ENCODE results near the gene SYT8.
"Not testable (repeated sequence)": the region's sequence is repeated elsewhere in the genome, so short reads cannot be mapped to it uniquely, and the experiment has no call there.

SYT8 gene, protein sequence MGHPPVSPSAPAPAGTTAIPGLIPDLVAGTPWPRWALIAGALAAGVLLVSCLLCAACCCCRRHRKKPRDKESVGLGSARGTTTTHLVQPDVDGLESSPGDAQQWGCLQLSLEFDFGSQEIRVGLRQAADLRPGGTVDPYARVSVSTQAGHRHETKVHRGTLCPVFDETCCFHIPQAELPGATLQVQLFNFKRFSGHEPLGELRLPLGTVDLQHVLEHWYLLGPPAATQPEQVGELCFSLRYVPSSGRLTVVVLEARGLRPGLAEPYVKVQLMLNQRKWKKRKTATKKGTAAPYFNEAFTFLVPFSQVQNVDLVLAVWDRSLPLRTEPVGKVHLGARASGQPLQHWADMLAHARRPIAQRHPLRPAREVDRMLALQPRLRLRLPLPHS

DNA sequence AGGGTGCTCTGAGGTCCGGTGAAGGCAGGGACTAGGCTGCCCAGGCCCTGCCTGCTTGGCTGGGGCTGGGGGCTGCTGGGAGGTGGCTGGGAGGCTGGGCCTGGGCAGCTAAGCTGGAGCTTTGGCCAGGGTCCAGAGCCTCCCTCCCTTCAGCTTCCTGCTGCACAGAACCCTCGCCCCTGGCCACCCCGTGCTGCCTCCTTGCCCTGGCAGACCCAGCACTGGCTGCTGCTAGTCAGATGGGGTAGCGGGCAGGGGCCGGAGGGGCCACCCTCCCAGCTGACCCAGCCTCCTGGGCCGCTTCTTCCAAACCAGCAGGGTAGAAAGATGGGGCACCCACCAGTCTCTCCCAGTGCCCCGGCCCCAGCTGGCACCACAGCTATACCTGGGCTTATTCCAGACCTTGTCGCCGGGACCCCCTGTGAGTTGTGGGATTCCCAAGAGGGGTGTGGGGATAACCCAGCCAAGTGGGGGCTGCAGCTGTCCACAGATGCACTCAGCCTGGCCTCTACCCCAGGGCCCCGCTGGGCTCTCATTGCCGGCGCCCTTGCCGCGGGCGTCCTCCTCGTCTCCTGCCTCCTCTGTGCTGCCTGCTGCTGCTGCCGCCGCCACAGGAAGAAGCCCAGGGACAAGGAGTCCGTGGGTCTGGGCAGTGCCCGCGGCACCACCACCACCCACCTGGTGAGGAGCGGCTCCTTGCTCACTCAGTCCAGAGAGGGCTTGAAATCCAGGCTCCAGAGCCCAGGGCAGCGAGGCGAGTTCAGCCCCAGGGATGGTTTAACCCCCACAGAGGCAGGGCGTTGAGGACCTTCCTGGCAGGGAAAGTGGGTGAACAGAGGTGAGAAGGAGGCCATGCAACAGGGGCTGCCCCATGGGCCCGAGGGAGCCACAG is at the start of gene SYT8:
Gene SYT8, plus strand, starts transcription at position 212 of the 892 bp plus-strand sequence. Its CDS starts 116 bp downstream, at position 328.
- DNase-seq (ENCODE audit: low spot score) = no peak

DNA sequence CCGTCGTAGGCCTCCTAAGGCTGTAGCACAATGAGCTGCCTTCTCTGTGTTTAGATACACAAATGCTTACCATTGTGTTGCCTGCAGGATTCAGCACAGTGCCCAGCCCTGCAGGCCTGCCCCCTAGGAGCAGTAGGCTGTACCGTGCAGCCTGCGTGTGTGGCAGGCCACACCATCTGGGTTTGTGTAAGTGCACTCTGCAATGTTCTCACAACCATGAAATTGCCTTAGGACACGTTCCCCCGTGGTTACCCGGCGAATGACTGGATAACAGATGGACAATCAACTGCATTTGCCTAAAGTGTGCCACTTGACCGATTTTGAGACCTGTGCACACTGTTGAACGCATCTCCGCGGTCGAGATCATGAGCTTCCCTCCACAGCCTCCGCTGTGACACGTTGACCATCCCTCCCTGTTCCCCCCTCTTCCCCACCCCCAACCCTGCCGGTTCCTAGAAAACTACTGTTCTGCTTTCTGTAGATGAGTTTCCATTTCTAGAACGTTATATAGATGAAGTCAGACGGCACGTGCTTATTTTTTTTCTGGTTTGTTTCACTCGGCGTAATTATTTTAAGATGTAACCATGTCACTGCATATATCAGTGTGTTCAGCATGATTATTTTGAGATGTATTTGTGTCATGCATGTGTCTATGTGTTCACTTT is 48.9 kb upstream of the SYT8 start:
- no peak for DNase-seq (ENCODE audit: low spot score)

DNA sequence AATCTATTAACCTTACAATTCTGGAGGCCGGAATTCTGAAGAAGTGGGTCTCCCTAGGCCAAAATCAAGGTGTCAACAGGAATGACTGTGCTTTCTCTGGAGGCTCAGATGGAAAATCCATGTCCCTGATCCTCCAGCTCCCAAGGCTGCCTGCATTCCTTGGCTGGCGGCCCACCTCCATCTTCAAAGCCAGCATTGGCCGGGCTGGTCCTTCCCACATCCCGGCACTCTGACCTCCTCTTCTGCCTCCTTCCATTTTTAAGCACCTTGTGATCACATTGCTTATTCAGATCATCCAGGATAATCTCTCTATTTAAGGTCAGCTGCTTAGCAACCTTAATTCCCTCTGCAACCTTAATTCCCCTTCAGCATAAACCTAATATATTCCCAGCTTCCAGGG is 48.3 kb upstream of the SYT8 start:
- DNase-seq (ENCODE audit: low spot score) = no peak

DNA sequence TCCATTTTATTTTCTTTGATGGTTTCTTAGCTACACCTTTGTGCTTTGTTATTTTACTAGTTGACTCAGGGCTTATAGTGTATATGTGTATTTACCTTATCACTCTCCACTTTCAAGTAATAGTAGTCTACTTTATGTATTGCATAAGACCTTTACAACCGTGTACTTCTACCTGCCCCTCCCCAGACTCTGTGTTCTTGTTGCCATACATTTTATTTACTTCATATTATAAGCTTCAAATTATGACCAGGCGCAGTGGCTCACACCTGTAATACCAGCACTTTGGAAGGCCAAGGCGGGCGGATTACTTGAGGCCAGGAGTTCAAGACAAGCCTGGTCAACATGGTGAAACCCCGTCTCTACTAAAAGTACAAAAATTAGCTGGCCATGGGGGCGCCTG is 42.9 kb upstream of the SYT8 start:
- DNase-seq (ENCODE audit: low spot score) = no peak

DNA sequence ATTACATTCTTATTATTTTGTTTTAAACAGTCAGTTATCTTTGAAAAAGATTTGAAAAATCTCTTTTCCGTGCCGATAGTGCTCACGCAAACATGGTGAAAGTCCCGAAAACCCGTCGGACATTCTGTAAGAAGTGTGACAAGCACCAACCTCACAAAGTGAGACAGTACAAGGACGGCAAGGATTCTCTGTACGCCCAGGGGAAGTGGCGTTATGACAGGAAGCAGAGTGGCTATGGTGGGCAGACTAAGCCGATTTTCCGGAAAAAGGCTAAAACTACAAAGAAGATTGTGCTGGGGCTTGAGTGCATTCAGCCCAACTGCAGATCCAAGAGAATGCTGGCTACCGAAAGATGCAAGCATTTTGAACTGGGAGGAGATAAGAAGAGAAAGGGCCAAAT is 42.3 kb upstream of the SYT8 start:
- no peak for DNase-seq (ENCODE audit: low spot score)

DNA sequence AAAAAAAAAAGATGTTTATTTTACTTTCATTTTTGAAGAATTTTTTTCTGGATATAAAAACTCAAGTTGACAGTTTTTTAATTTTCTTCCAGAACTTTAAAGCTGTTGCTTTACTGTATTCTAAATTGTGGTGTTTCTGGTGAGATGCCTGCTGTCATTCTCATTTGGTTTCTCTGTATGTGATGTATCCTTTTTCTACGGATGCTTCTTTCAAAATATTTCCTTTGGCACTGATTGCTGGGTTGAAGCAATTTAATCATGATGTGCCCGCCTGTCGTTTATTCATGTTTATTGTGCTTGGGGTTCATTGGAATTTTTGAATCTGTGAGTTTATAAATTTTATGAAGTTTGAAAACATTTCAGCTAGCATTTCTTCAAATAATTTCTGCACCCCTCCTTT is 41.7 kb upstream of the SYT8 start:
- no peak for DNase-seq (ENCODE audit: low spot score)

DNA sequence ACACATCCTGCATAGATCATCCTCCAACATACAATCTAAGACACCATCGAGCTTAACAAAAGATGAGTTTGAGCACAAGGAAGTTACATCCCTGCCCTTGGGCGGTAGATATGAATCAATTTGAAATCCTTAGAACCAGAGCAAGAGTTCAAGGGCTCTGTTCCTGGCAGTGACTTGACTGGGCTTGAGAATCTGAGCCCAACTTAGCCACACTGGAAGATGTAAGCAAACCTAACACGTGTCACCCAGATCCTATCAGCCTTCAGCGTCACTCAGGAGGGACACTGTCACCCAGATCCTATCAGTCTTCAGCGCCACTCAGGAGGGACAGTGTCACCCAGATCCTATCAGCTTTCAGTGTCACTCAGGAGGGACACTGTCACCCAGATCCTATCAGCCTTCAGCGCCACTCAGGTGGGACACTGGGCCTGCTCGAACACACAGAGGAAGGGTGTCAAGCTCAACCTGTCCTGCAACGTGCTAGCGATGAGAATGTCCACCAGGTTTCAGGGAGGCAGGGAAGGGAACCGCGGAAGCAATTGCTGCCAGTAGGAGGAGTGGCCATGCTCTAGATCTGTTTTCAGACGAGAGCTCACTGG is 38.3 kb upstream of the SYT8 start:
- DNase-seq (ENCODE audit: low spot score) = no peak

DNA sequence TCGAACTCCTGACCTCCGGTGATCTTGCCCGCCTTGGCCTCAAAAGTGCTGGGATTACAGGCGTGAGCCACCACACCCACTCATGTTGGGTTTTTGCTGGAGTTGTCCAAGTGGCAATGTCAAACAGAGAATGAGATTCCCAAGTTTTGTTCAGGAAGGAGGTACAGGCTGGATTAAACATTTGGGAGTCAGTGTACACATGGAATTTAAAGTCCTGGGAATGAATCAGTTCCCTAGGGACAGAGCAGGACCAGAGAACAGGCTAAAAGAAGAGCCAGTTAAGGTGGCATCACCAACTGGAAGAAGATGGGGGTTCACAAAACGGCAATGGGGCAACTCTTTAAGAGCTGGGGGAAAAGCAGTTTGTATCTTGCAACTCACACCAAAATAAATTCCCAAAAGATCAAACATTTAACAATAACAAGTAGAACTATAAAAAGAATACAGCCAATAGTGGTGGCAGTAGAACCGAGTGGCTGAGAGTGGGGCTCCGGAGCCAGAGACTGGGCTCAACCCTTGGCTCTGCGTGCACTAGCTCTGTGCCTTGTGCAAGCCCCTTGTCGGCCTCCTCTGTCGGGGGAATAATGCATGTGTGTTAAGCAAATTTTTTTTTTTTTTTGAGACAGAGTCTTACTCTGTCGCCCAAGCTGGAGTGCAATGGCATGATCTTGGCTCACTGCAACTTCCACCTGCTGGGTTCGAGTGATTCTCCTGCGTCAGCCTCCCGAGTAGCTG is 37.2 kb upstream of the SYT8 start:
- no peak for DNase-seq (ENCODE audit: low spot score)

DNA sequence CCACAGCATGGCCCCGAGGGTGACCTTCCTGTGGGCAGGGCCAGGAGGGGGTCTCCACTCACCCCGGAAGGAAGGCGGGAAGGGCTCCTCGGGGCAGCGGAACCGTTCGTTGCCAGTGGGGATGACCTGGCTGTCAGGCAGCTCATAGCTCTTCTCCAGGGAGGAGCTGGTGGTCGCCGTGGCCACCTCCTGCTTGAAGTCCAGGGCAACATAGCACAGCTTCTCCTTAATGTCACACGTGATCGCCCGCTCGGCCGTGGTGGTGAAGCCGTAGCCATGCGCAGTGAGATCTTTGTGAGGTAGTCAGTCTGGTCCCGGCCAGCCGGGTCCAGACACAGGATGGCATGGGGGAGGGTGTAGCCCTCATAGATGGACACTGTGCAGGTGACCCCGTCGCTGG is 31.5 kb upstream of the SYT8 start:
- DNase-seq (ENCODE audit: low spot score) = no peak

DNA sequence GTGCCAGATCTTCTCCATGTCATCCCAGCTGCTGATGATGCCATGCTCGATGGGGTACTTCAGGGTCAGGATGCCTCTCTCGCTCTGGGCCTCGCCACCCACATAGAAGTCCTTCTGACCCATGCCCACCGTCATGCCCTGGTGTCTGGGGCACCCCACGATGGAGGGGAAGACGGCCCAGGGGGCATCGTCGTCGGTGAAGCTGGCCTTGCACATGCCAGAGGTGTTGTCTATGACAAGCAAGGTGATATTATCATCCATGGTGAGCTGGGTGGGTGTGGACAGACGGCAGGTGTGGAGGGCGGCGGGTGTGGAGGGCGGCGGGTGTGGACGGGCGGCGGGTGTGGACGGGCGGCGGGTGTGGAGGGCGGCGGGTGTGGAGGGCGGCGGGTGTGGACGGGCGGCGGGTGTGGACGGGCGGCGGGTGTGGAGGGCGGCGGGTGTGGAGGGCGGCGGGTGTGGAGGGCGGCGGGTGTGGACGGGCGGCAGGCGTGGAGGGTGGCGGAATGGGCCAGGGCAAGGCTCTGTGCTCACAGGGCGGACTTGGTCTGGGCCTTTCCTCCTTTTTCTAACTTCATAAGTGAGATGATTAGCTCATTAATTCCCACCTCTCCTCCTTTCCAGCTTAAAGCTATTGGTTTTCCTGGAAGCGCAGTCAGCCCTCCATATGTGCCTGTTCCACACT is 30.8 kb upstream of the SYT8 start:
- not testable (repeated sequence) for DNase-seq (ENCODE audit: low spot score)

DNA sequence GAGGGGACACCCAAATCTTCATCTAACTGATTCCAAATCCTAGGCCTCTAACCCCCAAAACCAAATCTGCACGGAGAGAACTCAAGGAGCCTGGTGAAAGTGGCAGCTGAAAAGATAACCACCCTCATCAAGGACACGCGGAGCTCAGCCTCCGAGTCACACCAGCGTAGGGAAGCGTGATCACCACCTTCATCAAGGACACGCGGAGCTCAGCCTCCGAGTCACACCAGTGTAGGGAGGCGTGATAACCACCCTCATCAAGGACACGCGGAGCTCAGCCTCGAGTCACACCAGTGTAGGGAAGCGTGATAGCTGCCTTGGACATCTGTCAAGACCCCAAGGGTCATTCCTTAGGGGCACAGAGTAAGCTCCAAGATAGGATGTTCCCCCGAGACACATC is 29.3 kb upstream of the SYT8 start:
- DNase-seq (ENCODE audit: low spot score) = no peak

DNA sequence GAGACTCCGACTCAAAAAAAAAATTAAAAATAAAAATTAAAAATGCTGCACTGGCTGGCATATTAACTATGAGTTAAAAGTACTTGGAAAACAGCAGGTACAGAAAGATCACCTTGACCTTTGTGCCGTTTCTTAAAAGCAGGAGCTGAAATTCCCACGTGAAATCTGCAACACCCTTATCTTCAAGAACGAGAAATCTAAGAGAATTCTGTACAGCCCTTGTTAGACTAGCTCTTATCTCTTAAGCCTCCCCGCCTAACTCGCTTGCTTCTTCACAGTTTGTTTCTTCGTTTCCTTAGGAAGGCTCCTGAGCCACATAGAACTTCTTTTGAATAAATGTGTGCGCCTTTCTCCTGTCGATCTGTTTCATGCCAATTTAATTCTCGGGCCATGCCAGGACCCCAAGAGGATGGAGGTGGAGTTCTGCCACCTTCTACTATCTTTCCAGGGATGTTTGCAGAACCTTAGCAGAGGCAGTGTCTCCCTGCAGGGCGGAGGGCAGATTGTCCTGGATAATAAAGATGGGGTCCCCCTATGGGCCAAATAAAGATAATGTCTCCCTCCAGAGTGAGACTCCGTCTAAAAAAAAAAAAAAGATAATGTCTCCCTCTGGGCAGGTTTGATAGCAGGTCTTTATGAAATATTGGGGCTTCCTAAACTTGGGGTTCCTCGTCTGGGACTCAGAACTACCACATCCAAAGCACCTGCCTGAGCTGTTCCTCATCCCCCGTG is 27.4 kb upstream of the SYT8 start:
- no peak for DNase-seq (ENCODE audit: low spot score)

DNA sequence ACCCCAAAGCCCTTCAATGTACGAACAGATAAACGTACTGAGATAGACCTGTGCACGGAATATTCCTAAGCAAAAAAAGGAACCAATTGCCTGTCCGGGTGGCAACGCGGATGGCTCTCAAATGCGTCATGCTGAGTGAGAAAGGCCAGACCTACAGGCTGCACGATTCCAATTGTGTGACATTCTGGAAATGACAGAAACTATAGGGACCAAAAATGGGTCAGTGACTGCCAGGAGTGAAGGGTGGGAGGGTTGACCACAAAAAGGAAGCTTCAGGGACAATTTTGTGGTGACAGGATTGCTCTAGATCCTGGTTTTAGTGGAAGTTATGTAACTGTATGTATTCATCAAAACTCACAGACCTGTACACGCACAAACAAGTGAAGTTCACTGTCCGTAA is 24.0 kb upstream of the SYT8 start:
- no peak for DNase-seq (ENCODE audit: low spot score)

DNA sequence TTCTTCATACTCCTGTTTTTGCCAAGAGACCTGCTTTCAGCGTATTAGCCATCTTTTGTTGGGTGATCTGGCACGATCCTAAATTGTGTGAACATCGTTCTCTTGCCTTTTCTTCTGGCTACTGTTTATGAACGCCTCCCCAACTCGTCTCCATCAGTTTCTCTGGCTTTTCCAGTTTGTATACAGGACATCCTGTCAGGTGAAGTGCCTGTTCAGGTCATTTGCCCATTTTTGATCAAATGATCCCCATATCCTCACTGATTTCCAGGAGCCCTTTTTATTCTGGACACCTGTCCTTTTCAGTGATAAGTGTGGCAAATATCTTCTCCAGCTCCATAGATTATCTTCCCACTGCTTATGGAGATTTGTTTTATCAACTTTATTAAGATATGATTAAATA is 22.5 kb upstream of the SYT8 start:
- no peak for DNase-seq (ENCODE audit: low spot score)

DNA sequence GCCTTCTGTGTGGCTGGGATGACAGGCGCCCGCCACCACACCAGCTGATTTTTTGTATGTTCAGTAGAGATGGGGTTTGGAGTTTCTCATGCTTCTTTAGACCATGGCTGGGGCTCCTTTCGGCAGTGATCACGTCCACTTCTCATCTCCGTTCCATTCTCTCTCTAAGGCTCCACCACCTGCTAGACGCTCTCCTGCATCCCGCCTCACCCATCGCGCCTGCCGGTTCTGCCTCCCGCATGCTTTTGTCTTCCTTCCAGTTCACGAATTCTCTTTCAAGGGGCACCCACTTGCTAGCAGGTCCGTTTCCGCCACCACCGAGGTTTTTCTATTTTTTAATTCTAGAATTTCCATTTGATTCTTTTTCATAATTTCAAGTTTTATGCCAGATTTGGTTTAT is 22.0 kb upstream of the SYT8 start:
- DNase-seq (ENCODE audit: low spot score) = no peak

DNA sequence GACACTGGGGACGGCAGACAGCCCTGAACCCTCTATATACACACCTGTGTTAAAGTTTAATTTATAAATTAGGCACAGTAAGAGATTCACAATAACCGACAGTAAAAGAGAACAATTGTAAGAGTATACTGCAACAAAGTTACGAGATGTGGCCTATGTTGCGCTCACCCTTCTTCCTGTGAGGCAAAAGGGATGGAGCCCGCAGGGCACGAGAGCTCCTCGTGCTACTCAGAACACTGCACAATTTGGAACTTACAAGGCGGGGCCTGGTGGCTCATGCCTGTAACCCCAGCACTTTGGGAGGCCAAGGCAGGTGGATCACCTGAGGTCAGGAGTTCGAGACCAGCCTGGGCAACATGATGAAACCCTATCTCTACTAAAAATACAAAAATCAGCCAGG is 21.4 kb upstream of the SYT8 start:
- DNase-seq (ENCODE audit: low spot score) = not testable (repeated sequence)

DNA sequence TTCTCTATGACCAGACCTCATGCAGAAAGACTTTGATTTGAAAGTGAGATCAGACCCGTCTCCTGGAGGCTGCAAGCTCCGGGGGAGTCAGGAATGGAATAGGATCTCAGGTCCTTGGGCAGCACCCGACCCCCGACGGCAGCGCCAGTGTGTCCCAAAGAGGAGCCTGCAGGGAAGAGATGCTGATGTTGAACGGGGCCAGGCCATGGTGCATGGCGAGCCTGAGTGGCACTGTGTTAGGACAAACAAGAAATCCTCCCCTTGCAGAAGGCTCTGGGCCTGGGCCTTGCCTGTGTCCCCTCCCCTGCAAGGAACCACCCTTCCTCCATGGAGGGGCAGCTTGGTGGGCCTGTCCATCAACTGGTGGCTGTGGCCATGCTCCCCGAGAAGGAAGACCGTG is 20.1 kb upstream of the SYT8 start:
- no peak for DNase-seq (ENCODE audit: low spot score)

DNA sequence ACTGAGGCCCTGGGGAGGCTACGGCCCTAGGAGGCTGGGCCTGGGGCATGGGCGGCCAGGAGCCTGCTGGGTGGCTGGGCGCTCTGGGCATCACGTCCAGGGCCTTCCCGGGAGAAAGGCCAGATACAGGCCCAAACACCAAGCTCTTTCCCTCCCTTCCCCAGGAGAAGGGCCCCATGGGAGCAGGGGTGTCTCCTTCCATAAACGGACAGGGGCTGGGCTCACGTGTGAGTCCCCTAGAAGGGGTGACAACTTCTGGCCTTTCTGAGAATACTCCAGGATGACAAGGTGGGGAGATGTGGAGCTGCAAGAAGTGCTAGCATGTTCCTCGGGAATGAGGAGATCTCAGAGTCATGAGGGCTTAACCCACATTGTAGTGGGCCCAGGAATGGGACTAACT is 19.5 kb upstream of the SYT8 start:
- DNase-seq (ENCODE audit: low spot score) = no peak

DNA sequence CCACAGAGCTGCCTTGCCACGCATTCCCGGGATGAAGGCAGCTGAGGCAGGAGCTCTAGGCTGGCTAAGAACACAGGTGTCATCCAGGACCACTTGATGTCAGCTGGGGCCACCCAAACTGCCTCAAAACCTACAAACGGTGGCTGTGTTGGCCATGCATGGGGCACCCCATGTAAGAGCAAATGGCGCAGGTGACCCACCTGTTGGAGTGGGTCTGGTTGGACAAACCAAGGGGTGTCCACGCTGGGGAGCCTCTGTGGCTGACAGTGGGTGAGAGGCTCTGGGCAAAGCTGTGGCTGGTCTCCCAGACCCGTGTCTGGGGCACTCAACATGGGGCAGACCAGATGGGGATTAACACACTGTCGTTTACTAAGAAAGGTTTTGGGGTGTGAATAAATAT is 19.0 kb upstream of the SYT8 start:
- no peak for DNase-seq (ENCODE audit: low spot score)

DNA sequence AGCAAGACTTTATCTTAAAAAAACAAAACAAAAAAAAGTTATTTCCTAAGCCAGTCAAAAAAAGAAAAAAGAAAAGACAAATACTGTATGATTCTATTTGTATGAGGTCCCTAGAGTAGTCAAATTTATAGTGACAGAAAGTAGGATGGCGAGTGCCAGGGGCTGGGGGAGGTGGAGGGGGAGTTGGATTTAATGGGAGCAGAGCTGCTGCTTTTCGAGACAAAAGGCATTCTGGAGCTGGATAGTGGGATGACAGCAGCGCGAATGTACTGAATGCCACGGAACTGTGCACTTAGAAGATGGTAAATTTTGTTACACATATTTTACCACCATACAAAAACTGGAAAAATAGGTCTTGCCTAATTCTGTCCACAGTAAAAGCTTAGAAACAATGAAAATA is 17.8 kb upstream of the SYT8 start:
- DNase-seq (ENCODE audit: low spot score) = no peak

Data from globus pallidus (tissue), 1 donor.